Mesothelial cell of epicardium (in vitro differentiated cells): ENCODE measurements around the gene SCAPER. TPM values are rescaled to one million over a fixed set of nuclear protein-coding genes. Genes with fewer than 3 reads are reported as not detected.

ENCODE experiments used
- DNase-seq, 2 experiments: peaks; one replicate each; pipeline ENCODE4 v3.0.0; 2021; ENCODE audit warnings: low spot score in 2 of 2; ENCODE audit not compliant: unreplicated experiment in 2 of 2
- H3K27ac Mint-ChIP-seq: 2 replicates; pipeline ENCODE4 v1.8.0; 2021; ENCODE audit warnings: mixed read lengths
- H3K27me3 Mint-ChIP-seq: 2 replicates; pipeline ENCODE4 v1.8.0; 2021; ENCODE audit warnings: low read depth, mixed read lengths
- H3K36me3 Mint-ChIP-seq: 2 replicates; pipeline ENCODE4 v1.8.0; 2021; ENCODE audit warnings: mixed read lengths
- H3K4me1 Mint-ChIP-seq: 2 replicates; pipeline ENCODE4 v1.8.0; 2021; ENCODE audit warnings: mixed read lengths
- H3K4me3 Mint-ChIP-seq: 2 replicates; pipeline ENCODE4 v1.8.0; 2021; ENCODE audit warnings: mild to moderate bottlenecking, moderate library complexity, mixed read lengths
- H3K9me3 Mint-ChIP-seq: 2 replicates; pipeline ENCODE4 v1.8.0; 2021; ENCODE audit warnings: mixed read lengths
- CTCF ChIP-seq: fragments of 200-600 bp; sonication (generic); IDR thresholded peaks from one replicate; pipeline ENCODE4 v1.5.0; 2021; ENCODE audit warnings: antibody characterized with exemption; ENCODE audit not compliant: unreplicated experiment
- total RNA-seq: library from RNA; stranded (reverse); gene quantifications from 3 replicates; pipeline ENCODE4 v1.2.1, GENCODE V29; 2021

The SCAPER gene
- total RNA-seq, 1 donor from 2014 or later: 35.9 TPM

- Mint-ChIP-seq H3K27me3 (no peaks in the 10 kb centered on the region), H3K9me3 (peaks cover 34% of the 10 kb centered on the region), H3K4me3 (no peak overlapping the region), H3K36me3 (peaks cover 39% of the 10 kb centered on the region), H3K4me1 (no peaks in the 10 kb centered on the region), H3K27ac (no peak overlapping the region)
- DNase-seq: no peak
- no peak for TF ChIP-seq CTCF
These were observed 268.0 kb downstream of the SCAPER start for GRCh38 chr15:76637166-76637565.

- H3K27ac Mint-ChIP-seq: no peak overlapping the region
- H3K4me1 Mint-ChIP-seq: no peaks in the 10 kb centered on the region
- no peak overlapping the region for H3K4me3 Mint-ChIP-seq
- no peak for DNase-seq
- no peak for TF ChIP-seq CTCF
- no peaks in the 10 kb centered on the region for H3K27me3 Mint-ChIP-seq
- peaks cover 39% of the 10 kb centered on the region for H3K36me3 Mint-ChIP-seq
- H3K9me3 Mint-ChIP-seq: peaks cover 34% of the 10 kb centered on the region
These were observed 269.1 kb downstream of the SCAPER start for GRCh38 chr15:76636059-76636458.

GRCh38 chr15:76626611-76627010 is 278.5 kb downstream of the SCAPER start:
- no peak overlapping the region for H3K27ac Mint-ChIP-seq
- no peak for DNase-seq
- H3K9me3 Mint-ChIP-seq: peaks cover 19% of the 10 kb centered on the region
- H3K27me3 Mint-ChIP-seq: no peaks in the 10 kb centered on the region
- no peak for TF ChIP-seq CTCF
- H3K36me3 Mint-ChIP-seq: peaks cover 5% of the 10 kb centered on the region
- no peaks in the 10 kb centered on the region for H3K4me1 Mint-ChIP-seq
- no peak overlapping the region for H3K4me3 Mint-ChIP-seq

- TF ChIP-seq CTCF: no peak
- H3K9me3 Mint-ChIP-seq: peaks cover 19% of the 10 kb centered on the region
- no peaks in the 10 kb centered on the region for H3K27me3 Mint-ChIP-seq
- H3K36me3 Mint-ChIP-seq: peaks cover 5% of the 10 kb centered on the region
- no peaks in the 10 kb centered on the region for H3K4me1 Mint-ChIP-seq
- H3K27ac Mint-ChIP-seq: no peak overlapping the region
- no peak overlapping the region for H3K4me3 Mint-ChIP-seq
- no peak for DNase-seq
These were observed 279.9 kb downstream of the SCAPER start for GRCh38 chr15:76625267-76625666.

GRCh38 chr15:76614725-76615124 is 290.4 kb downstream of the SCAPER start:
- DNase-seq: no peak
- Mint-ChIP-seq H3K27me3 (no peaks in the 10 kb centered on the region), H3K36me3 (peaks cover 53% of the 10 kb centered on the region), H3K27ac (no peak overlapping the region), H3K4me1 (no peaks in the 10 kb centered on the region), H3K9me3 (peaks cover 60% of the 10 kb centered on the region), H3K4me3 (no peak overlapping the region)
- TF ChIP-seq CTCF: no peak
